LHCN-M2 (cell line): ENCODE measurements around the gene TMEM200A. TPM values are rescaled to one million over a fixed set of nuclear protein-coding genes. Genes with fewer than 3 reads are reported as not detected.
"Not testable (repeated sequence)": the region's sequence is repeated elsewhere in the genome, so short reads cannot be mapped to it uniquely, and the experiment has no call there.

Experiments
- DNase-seq: peaks from one replicate; pipeline ENCODE4 v3.0.0-alpha.2; 2012; ENCODE audit warnings: low read depth
- polyA plus RNA-seq: library from polyadenylated mRNA; unstranded; fragments of >200 nt; gene quantifications from one replicate; pipeline ENCODE4 v1.2.1, GENCODE V29; 2012; ENCODE audit warnings: missing spikeins
- total RNA-seq: library from RNA; depleted of rRNA; stranded (reverse); fragments of >200 nt; gene quantifications from 2 replicates; pipeline ENCODE4 v1.2.3, GENCODE V29; 2014; rRNA removed

The TMEM200A gene
- total RNA-seq = 0.17 and 0.32 TPM in 2 replicates
- polyA plus RNA-seq = 0.04 TPM

- DNase-seq = no peak
Observed at GRCh38 chr6:130365166-130366106, at the start of gene TMEM200A. Gene TMEM200A, plus strand, starts transcription at chr6:130366017. Its CDS starts 74,406 bp downstream, at chr6:130440423.

- no peak for DNase-seq
Observed at GRCh38 chr6:130320908-130321307, 44.9 kb upstream of the TMEM200A start.

GRCh38 chr6:130322673-130323268 lies 43.0 kb upstream of the TMEM200A start:
- DNase-seq = peak; percentile 49

GRCh38 chr6:130324657-130325056 lies 41.2 kb upstream of the TMEM200A start:
- DNase-seq = peak; percentile 31

GRCh38 chr6:130326496-130326895 lies 39.3 kb upstream of the TMEM200A start:
- DNase-seq = no peak

- no peak for DNase-seq
Observed at GRCh38 chr6:130337534-130337933, 28.3 kb upstream of the TMEM200A start.

- DNase-seq = not testable (repeated sequence)
Observed at GRCh38 chr6:130346324-130346723, 19.5 kb upstream of the TMEM200A start.

- DNase-seq = no peak
Observed at GRCh38 chr6:130354322-130354721, 11.5 kb upstream of the TMEM200A start.

GRCh38 chr6:130355572-130355971 lies 10.2 kb upstream of the TMEM200A start:
- no peak for DNase-seq

- DNase-seq = no peak
Observed at GRCh38 chr6:130357436-130357835, 8.4 kb upstream of the TMEM200A start.

GRCh38 chr6:130359736-130360135 lies 6.1 kb upstream of the TMEM200A start:
- no peak for DNase-seq

- DNase-seq = no peak
Observed at GRCh38 chr6:130362128-130362527, 3.7 kb upstream of the TMEM200A start.

- no peak for DNase-seq
Observed at GRCh38 chr6:130364224-130364780, 1.5 kb upstream of the TMEM200A start.

GRCh38 chr6:130366107-130367005 lies 539 bp downstream of the TMEM200A start:
- DNase-seq = no peak

- DNase-seq = no peak
Observed at GRCh38 chr6:130367767-130368166, 1.9 kb downstream of the TMEM200A start.

- DNase-seq = no peak
Observed at GRCh38 chr6:130368576-130368975, 2.8 kb downstream of the TMEM200A start.

GRCh38 chr6:130369831-130370230 lies 4.0 kb downstream of the TMEM200A start:
- DNase-seq = no peak

- no peak for DNase-seq
Observed at GRCh38 chr6:130371921-130372420, 6.2 kb downstream of the TMEM200A start.

- no peak for DNase-seq
Observed at GRCh38 chr6:130372786-130373185, 7.0 kb downstream of the TMEM200A start.

GRCh38 chr6:130373992-130374391 lies 8.2 kb downstream of the TMEM200A start:
- no peak for DNase-seq

GRCh38 chr6:130376936-130377335 lies 11.1 kb downstream of the TMEM200A start:
- no peak for DNase-seq
